HepG2 (cell line): ENCODE data around the gene C2orf92.

Experiments used
- ETV6 ChIP-seq: sonication (generic); formaldehyde crosslinking; conservative IDR thresholded peaks from 2 replicates; pipeline ENCODE4 v1.4.0; 2020; ENCODE audit warnings: missing genetic modification reagents
- RFX5 ChIP-seq: IDR thresholded peaks from 2 replicates; pipeline ENCODE4 v1.6.1; 2011; ENCODE audit warnings: low read depth, low read length, improper control_type of control experiment
- TAF1 ChIP-seq: sonication (generic); formaldehyde crosslinking; IDR thresholded peaks from 2 replicates; pipeline ENCODE4 v1.4.0; 2020; ENCODE audit warnings: missing genetic modification reagents
- ZSCAN21 ChIP-seq: sonication (generic); formaldehyde crosslinking; IDR thresholded peaks from 2 replicates; pipeline ENCODE4 v1.8.0; 2022; ENCODE audit warnings: mild to moderate bottlenecking, missing genetic modification reagents, moderate library complexity, borderline replicate concordance
- TF ChIP-seq, protein P1 (sequence below): sonication (generic); formaldehyde crosslinking; IDR thresholded peaks from 2 replicates; pipeline ENCODE4 v1.4.0; 2020; ENCODE audit warnings: mild to moderate bottlenecking, missing genetic modification reagents

DNA sequence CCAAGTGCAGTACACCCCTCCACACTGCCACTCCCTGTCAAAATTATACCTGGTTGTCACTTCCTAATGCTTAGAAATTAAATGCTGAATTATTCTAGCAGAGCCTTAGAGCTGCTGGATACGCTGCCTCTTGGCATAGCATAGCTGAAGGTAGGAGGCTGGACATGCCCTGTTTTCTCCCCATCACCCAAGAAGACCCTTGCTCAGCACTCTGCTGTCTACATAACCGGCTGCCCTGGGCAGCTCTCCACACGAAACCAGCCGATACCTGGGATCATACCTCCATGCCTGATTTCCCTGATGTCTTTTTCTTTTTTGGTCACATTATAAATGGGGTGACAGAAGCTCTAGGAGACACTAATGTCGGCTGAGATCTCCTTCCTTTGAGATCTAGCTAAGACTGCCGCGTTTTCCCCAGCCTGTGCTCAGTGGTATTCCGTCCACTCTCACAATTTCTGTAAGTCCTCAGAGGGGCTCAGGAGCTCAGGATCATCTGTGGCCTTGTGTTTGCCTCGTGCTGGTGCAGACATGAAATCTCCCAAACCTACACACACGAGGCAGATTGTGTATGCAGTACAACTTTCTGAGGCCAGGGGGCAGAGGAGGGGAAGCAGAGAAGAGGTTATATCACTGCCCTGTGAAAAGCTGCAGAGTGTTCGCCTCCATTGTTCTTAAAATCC is 30.4 kb downstream of the C2orf92 start:
- TF ChIP-seq ZSCAN21 (CRISPR knock-in tag) (no peak), ETV6 (CRISPR knock-in tag) (no peak), RFX5 (0 out of 2 replicates have a peak, but pooled peaks have one; percentile 20), TAF1 (CRISPR knock-in tag) (no peak)
- TF ChIP-seq, protein P1, sequence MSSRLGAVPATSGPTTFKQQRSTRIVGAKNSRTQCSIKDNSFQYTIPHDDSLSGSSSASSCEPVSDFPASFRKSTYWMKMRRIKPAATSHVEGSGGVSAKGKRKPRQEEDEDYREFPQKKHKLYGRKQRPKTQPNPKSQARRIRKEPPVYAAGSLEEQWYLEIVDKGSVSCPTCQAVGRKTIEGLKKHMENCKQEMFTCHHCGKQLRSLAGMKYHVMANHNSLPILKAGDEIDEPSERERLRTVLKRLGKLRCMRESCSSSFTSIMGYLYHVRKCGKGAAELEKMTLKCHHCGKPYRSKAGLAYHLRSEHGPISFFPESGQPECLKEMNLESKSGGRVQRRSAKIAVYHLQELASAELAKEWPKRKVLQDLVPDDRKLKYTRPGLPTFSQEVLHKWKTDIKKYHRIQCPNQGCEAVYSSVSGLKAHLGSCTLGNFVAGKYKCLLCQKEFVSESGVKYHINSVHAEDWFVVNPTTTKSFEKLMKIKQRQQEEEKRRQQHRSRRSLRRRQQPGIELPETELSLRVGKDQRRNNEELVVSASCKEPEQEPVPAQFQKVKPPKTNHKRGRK (CRISPR knock-in tag) = no peak
